Neural progenitor cell (in vitro differentiated cells): ENCODE measurements around the gene AP2A1. TPM values are rescaled to one million over a fixed set of nuclear protein-coding genes. Genes with fewer than 3 reads are reported as not detected.

ENCODE experiments used
- DNase-seq: peaks from one replicate; pipeline ENCODE4 v3.0.0-alpha.2; 2016; ENCODE audit warnings: low spot score
- H2AFZ ChIP-seq: fragments of 200-600 bp; sonication (generic); replicated peaks from 2 replicates; pipeline ENCODE4 v1.6.1; 2016; ENCODE audit warnings: antibody characterized with exemption
- H3F3A ChIP-seq: fragments of 200-600 bp; sonication (generic); 2 replicates; pipeline ENCODE4 v1.6.1; 2016; ENCODE audit warnings: antibody characterized with exemption, low read depth
- H3K27ac ChIP-seq: fragments of 200-600 bp; sonication (generic); 2 replicates; pipeline ENCODE4 v1.5.1; 2016; ENCODE audit warnings: mild to moderate bottlenecking
- H3K27me3 ChIP-seq: fragments of 200-600 bp; sonication (generic); 2 replicates; pipeline ENCODE4 v1.6.1; 2016; ENCODE audit warnings: mild to moderate bottlenecking, moderate library complexity
- H3K36me3 ChIP-seq: fragments of 200-600 bp; sonication (generic); 2 replicates; pipeline ENCODE4 v1.5.1; 2016
- H3K4me1 ChIP-seq: fragments of 200-600 bp; sonication (generic); 2 replicates; pipeline ENCODE4 v1.6.1; 2016; ENCODE audit warnings: mixed run types
- H3K4me2 ChIP-seq: fragments of 200-600 bp; sonication (generic); 2 replicates; pipeline ENCODE4 v1.6.1; 2016
- H3K4me3 ChIP-seq: fragments of 200-600 bp; sonication (generic); 2 replicates; pipeline ENCODE4 v1.5.1; 2016
- H3K79me2 ChIP-seq: fragments of 200-600 bp; sonication (generic); 2 replicates; pipeline ENCODE4 v1.6.1; 2016; ENCODE audit warnings: low read depth
- H3K9ac ChIP-seq: fragments of 200-600 bp; sonication (generic); 2 replicates; pipeline ENCODE4 v1.6.1; 2016
- H3K9me3 ChIP-seq: fragments of 200-600 bp; sonication (generic); 2 replicates; pipeline ENCODE4 v1.5.1; 2016; ENCODE audit warnings: low read depth
- H4K20me1 ChIP-seq: fragments of 200-600 bp; sonication (generic); 2 replicates; pipeline ENCODE4 v1.6.1; 2016; ENCODE audit warnings: low read depth
- H3K27ac Mint-ChIP-seq: 3 replicates; pipeline ENCODE4 v1.8.0; 2021; ENCODE audit warnings: mixed read lengths
- H3K27me3 Mint-ChIP-seq: 2 replicates; pipeline ENCODE4 v1.8.0; 2022; ENCODE audit warnings: low read depth, mild to moderate bottlenecking, inconsistent platforms, moderate library complexity, mixed read lengths; ENCODE audit not compliant: insufficient read depth
- H3K36me3 Mint-ChIP-seq: 3 replicates; pipeline ENCODE4 v1.8.0; 2021; ENCODE audit warnings: mixed read lengths
- H3K4me1 Mint-ChIP-seq: 3 replicates; pipeline ENCODE4 v1.8.0; 2021; ENCODE audit warnings: mixed read lengths
- H3K4me3 Mint-ChIP-seq: 3 replicates; pipeline ENCODE4 v1.8.0; 2021; ENCODE audit warnings: mild to moderate bottlenecking, moderate library complexity, mixed read lengths
- H3K9me3 Mint-ChIP-seq: 3 replicates; pipeline ENCODE4 v1.8.0; 2020; ENCODE audit warnings: mixed read lengths
- EZH2 ChIP-seq: fragments of 200-600 bp; sonication (generic); IDR thresholded peaks from 2 replicates; pipeline ENCODE4 v1.6.1; 2017; ENCODE audit warnings: antibody characterized with exemption, mild to moderate bottlenecking, moderate library complexity
- EZH2phosphoT487 ChIP-seq: fragments of 200-600 bp; sonication (generic); IDR thresholded peaks from 2 replicates; pipeline ENCODE4 v1.6.1; 2017; ENCODE audit warnings: antibody characterized with exemption
- total RNA-seq: library from RNA; depleted of rRNA; stranded (reverse); fragments of >200 nt; gene quantifications from 2 replicates; pipeline ENCODE4 v1.2.3, GENCODE V29; 2015; ENCODE audit warnings: low replicate concordance
- TF ChIP-seq, protein P1 (sequence below): fragments of 200-600 bp; sonication (generic); IDR thresholded peaks from 2 replicates; pipeline ENCODE4 v1.5.1; 2017; ENCODE audit warnings: antibody characterized with exemption, mild to moderate bottlenecking

The AP2A1 gene
- total RNA-seq, 1 donor from 2014 or later, result 61.6 TPM

DNA sequence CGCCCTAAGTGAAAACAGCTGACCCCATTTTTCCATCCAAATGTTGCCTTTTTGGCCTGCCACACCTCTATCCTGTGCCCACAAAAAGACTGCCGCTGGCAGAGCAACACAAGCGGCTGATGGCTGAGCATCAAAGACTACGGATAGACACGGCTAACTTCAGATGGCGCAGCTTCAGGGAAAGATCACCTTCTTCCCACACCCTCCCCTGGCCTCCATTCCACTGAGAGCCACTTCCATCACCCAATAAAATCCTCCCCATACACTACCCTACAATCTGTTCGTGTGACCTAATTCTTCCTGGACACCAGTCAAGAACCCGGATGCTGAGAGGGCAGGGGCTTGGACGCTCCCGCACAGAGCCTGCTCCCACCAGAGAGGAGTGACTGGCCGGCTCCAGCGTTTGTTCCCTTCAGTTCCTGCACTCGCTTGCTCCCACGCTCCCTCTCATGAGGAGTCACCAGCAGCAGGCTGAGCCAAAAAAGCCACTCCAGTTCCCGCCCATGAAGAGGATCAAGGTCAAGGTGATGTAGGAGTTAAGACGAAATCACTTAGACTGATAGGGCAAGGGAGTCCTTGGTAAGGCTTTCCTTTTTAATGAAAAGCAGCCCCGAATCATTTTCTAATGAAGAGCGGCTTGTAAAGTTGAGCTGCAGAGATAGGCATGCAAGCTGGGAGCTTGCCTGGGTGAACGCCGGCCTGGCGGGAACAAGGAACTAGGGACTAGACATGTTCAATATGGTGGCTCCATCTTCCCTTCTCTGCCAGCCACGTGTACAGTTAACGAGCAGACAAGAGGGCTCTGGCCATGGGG lies 39.4 kb upstream of the AP2A1 start:
- H3K27me3 Mint-ChIP-seq, result no peaks in the 10 kb centered on the region
- no peak overlapping the region for H3K4me3 ChIP-seq
- no peak overlapping the region for H3K9ac ChIP-seq
- H3K9me3 ChIP-seq, result no peaks in the 10 kb centered on the region
- H3F3A ChIP-seq, result no peaks in the 10 kb centered on the region
- H2AFZ ChIP-seq, result no peak overlapping the region
- H3K27ac Mint-ChIP-seq, result no peak overlapping the region
- no peak overlapping the region for H3K4me3 Mint-ChIP-seq
- H3K79me2 ChIP-seq, result no peaks in the 10 kb centered on the region
- no peak for DNase-seq
- TF ChIP-seq, protein P1, sequence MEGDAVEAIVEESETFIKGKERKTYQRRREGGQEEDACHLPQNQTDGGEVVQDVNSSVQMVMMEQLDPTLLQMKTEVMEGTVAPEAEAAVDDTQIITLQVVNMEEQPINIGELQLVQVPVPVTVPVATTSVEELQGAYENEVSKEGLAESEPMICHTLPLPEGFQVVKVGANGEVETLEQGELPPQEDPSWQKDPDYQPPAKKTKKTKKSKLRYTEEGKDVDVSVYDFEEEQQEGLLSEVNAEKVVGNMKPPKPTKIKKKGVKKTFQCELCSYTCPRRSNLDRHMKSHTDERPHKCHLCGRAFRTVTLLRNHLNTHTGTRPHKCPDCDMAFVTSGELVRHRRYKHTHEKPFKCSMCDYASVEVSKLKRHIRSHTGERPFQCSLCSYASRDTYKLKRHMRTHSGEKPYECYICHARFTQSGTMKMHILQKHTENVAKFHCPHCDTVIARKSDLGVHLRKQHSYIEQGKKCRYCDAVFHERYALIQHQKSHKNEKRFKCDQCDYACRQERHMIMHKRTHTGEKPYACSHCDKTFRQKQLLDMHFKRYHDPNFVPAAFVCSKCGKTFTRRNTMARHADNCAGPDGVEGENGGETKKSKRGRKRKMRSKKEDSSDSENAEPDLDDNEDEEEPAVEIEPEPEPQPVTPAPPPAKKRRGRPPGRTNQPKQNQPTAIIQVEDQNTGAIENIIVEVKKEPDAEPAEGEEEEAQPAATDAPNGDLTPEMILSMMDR, result no peak
- no peak for TF ChIP-seq EZH2phosphoT487
- TF ChIP-seq EZH2, result no peak
- H3K36me3 Mint-ChIP-seq, result no peaks in the 10 kb centered on the region
- no peak overlapping the region for H3K27ac ChIP-seq
- H4K20me1 ChIP-seq, result no peaks in the 10 kb centered on the region
- H3K27me3 ChIP-seq, result no peaks in the 10 kb centered on the region
- H3K4me1 ChIP-seq, result no peaks in the 10 kb centered on the region
- H3K4me1 Mint-ChIP-seq, result no peaks in the 10 kb centered on the region
- H3K36me3 ChIP-seq, result no peaks in the 10 kb centered on the region
- H3K9me3 Mint-ChIP-seq, result no peaks in the 10 kb centered on the region
- H3K4me2 ChIP-seq, result no peak overlapping the region

- Histone ChIP-seq H2AFZ (no peak overlapping the region), H4K20me1 (no peaks in the 10 kb centered on the region), H3K9ac (no peak overlapping the region), H3K27me3 (no peaks in the 10 kb centered on the region), H3K4me2 (no peak overlapping the region), H3K4me1 (no peaks in the 10 kb centered on the region), H3K4me3 (no peak overlapping the region), H3K27ac (no peak overlapping the region), H3K79me2 (no peaks in the 10 kb centered on the region), H3K9me3 (no peaks in the 10 kb centered on the region), H3K36me3 (no peaks in the 10 kb centered on the region), H3F3A (no peaks in the 10 kb centered on the region)
- H3K9me3 Mint-ChIP-seq, result no peaks in the 10 kb centered on the region
- no peak overlapping the region for H3K4me3 Mint-ChIP-seq
- H3K36me3 Mint-ChIP-seq, result no peaks in the 10 kb centered on the region
- H3K4me1 Mint-ChIP-seq, result no peaks in the 10 kb centered on the region
- TF ChIP-seq, protein P1, result no peak
- TF ChIP-seq EZH2 (no peak), EZH2phosphoT487 (no peak)
- no peak for DNase-seq
- no peaks in the 10 kb centered on the region for H3K27me3 Mint-ChIP-seq
- no peak overlapping the region for H3K27ac Mint-ChIP-seq
Measured at GRCh38 chr19:49730166-49730565, 36.6 kb upstream of the AP2A1 start.

DNA sequence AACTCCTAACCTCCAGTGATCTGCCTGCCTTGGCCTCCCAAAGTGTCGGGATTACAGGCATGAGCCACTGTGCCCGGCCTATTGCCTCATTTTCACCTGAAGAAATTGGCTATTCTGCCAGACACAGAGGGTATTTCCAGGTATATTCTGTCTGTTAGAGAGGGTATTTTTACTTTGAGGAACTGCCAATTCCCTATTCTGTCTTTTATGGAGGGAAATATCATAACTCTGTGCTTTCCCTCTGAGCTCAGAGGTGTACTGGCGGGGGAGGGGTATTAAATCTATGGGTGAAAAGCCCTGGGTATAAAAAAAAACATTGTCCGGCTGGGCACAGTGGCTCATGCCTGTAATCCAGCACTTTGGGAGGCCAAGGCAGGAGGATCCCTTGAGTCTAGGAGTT lies 28.5 kb upstream of the AP2A1 start:
- Histone ChIP-seq H3K4me2 (no peak overlapping the region), H3K9me3 (no peaks in the 10 kb centered on the region), H3K79me2 (no peaks in the 10 kb centered on the region), H4K20me1 (no peaks in the 10 kb centered on the region), H2AFZ (no peak overlapping the region), H3K27ac (no peak overlapping the region), H3K9ac (no peak overlapping the region), H3K27me3 (no peaks in the 10 kb centered on the region), H3F3A (no peaks in the 10 kb centered on the region), H3K4me1 (no peaks in the 10 kb centered on the region), H3K4me3 (no peak overlapping the region), H3K36me3 (no peaks in the 10 kb centered on the region)
- no peak for DNase-seq
- Mint-ChIP-seq H3K4me3 (no peak overlapping the region), H3K27ac (no peak overlapping the region), H3K9me3 (no peaks in the 10 kb centered on the region), H3K36me3 (no peaks in the 10 kb centered on the region), H3K4me1 (no peaks in the 10 kb centered on the region), H3K27me3 (peaks cover 2% of the 10 kb centered on the region)
- TF ChIP-seq EZH2, result no peak
- no peak for TF ChIP-seq EZH2phosphoT487
- TF ChIP-seq, protein P1, result no peak
